GM19468 (cell line): ENCODE results near the gene CYP3A4.
"Not testable (repeated sequence)": the region's sequence is repeated elsewhere in the genome, so short reads cannot be mapped to it uniquely, and the experiment has no call there.

Experiments used
- ATAC-seq: cut with Tn5 transposase; IDR thresholded peaks from one replicate; pipeline ENCODE4 v1.9.1; 2021; ENCODE audit warnings: mild to moderate bottlenecking, moderate library complexity, moderate number of reproducible peaks; ENCODE audit not compliant: unreplicated experiment; ENCODE audit errors: extremely low read depth

Gene CYP3A4

DNA sequence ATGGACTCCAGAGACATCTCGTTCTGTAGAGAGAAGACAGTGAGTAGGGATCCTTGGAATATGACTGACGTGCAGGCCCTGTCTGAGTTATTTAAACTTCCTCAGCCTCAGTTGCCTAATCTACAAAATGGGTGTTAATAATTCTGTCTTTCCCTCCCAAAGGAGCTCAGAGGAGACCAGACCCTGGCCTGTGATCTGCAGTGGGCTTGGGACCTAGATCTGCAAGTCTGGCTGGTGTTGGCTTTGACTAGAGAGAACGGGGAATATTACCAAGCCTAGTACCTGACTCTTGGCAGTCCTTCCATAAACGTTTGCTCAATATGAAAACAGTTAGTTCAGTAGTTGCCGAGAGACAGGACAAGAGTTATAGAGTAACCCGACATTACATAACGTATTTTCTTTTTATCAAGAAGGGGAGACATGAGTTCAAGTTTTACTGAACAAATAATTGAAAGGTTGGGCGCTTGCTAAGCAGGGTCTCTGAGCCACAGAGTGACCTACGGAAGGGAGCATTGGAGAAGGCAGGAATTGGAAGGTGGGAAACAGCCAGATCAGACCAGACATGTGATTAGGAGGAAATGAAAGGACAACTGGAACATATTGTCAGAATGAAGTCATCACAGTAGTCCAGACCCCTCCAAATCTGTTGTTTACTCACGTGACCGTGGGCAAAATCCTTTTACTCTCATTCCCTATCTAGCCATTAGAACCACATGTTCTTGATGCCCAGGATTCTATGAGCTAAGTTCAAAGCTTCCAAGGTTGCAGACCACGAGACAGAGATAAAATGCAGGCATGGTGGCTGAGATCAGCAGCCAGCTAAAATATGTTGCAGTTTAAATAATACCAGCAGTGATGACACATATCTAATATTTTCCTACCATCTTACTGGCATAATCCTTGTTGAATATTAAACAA lies 10.9 kb upstream of the CYP3A4 start:
- no peak for ATAC-seq

DNA sequence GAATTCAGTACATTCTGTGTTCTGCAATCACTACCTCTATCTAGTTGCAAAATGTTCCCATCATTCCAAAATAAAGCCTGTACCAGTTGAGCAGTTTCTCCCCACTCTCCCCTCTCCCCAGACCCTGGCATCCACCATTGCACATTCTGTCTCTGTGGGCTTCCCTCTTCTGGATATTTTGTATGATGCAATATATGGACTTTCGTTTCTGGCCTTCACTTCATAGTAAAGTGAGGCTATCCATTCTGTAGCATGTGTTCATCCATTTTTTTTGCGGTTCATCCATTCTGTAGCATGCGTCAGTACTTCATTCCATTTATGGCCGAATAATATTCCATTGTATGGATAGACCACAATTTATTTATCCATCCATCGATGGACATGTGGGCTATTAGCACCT lies 9.5 kb upstream of the CYP3A4 start:
- no peak for ATAC-seq

DNA sequence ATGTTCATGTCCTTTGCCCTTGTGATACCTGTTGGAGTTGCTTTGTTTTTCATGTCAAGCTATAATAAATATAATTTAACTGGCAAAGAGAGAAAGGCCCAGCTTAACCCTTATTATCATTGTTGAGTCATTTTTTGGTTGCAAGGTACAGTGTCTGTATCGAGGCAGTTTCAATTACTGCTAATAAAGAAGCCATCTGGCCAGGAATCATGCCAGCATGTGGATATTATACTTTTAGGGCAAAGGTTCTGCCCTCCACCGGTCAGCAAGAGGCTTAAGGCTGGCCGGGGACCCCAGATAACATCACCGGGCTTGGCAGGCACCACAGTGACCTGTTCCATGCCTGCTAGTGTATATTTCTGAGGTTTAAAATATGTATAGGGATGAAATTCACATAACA lies 9.0 kb upstream of the CYP3A4 start:
- ATAC-seq, result no peak

DNA sequence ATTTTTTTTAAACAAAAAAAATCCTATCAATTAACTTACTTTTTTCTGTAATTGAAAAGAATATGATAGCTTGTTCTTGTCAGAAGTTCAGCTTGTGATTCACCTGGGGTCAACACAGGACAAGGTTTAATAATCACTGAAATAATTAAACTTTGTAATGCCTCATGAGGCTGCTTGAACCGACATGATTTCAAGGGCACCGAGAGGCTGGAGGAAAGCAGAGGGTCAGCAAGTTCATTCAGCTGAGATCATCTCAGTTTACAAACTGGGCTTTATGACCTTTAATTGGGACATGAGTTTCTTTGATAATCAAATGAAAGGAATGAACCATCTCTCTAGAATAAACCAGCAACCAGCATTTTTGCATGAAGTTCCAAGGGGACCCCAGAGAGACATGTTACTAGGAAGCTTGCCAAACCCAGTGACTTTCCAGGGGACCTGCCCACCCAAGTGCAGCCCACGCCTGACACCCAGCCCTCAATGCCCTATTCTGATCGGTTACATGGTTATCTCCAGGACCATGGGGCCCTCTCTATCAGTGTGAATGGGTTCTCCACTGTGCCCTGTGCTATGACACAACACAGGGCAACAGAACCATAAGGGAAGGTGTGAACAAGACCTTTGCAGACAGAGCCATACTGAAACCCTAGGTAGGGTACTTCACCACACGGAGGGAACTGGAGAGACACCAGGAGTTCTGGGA lies 7.8 kb upstream of the CYP3A4 start:
- ATAC-seq, result no peak

DNA sequence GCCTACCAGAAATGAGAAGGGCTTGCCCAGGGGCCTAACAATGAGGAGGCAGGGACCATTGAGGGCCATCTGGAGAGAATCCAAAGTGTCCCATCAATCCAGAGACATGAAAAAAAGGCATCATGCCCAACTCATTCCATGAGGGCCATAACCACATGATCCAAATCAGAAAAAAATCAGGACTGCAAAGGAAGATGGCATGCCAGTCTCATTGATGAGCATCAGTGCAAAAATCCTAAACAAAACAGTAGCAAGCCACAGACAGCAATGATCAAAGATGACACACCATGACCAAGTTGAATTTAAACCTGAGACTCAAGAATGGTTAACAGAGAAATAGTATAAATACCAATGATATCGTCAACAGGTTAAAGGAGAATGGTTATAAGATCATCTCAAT lies 7.0 kb upstream of the CYP3A4 start:
- ATAC-seq, result no peak

DNA sequence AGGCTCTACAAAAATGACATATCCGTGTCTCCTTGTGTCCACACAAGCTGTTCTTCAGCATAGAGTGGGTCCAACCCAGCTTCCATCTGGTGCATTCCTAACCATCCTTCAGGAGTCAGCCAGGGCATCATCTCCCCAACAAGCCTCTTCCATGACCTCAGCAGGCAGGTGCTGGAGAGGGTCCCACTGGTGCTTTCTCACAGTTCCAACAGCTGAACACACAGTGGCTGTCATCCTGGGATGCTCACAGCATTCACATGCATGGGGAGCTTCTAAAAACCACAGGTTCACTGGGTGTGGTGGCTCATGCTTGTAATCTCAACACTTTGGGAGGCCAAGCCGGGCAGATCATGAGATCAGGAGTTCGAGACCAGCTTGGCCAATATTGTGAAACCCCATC lies 6.4 kb upstream of the CYP3A4 start:
- ATAC-seq, result no peak

DNA sequence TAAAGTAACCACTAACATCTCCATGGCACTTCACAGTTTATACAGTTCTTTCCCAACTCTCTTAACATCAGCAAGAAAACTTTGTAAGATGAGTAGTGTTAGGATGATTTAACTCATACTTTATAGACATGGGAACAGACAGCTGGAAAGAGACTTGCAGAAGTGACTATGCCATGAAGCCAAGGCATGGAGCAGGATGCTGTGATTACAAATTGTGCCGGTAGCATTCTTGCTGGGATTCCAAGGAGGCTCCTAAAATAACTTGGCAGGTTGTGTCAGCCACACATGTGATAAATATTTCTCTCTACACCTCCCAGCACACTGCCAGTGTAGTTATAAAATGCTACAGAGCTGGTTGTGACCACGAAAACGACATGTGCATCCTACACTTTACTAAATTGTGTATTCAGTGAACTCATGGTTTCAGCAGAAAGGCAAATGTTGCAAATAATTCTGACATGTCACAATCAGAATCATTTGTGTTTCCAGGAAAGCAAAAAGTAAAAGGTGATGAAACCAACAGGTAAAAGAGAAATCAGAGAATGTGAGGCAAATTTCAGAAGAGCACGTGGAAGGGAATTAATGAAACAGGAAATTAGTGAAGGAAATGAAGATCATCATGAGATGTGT lies 5.6 kb upstream of the CYP3A4 start:
- ATAC-seq, result no peak

DNA sequence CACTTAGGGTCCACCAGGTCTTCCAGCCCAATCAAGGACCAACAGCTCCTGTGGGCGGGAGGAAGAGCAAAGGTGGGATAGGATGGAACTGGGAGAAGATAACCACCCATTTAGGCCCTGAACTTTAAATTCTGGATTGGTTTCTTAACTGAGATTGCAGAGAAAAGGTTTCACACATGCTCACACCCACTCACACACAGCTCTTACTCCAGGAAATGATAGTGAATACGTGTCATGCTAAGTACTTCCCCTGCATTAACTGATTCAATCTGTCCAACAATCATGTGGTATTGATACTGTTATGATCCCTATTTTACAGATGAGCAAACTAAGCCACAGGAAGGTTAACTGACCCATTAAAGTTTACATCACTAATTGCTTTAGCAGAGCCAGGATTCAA lies 4.6 kb upstream of the CYP3A4 start:
- ATAC-seq, result no peak

DNA sequence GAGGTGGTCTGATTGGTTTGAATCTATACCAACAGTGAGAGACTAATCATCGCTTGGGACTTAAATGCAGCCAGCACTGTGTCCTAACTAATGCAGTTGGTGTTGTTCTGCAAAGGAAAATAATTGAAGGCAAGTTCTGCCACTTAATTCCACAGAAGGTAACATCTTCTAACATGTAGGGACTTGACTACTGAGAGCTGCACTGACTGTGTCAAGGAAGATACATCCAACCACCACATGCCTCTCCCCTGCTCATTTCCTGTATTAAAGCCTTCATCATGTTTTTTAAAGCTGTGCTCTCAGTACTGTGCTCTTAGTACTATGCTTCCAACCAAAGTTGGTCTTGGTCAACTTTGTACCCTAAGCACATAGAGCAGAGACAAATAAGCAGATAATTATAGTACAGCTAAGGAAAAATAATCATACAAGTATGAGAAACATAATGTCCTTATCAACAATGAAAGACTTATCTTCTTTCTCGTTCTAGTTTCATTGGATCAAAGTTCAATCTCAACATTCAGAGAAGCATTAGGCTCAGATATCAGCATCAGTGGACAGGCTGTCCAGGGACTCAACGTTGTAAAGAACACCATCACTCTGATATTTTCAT lies 2.8 kb upstream of the CYP3A4 start:
- ATAC-seq, result no peak

DNA sequence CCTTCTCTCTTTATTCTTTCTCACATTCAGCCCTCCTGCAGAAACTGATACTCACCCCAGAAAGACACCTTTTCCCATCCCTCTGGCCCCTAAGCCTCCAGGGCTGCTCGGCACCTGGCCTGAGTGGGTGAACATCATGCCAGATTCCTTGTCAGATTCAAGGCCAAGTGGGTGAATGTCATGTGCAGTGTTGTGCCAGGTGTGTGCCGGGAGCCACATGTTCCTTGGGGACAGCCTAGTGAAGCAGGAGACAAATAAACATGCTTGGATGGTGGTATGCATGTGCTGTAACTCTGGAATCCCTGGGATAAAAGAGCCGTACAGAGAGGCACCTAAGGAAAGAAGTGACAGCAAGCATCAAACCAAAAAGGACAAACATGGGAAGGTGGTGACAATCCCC lies 1.7 kb upstream of the CYP3A4 start:
- not testable (repeated sequence) for ATAC-seq

DNA sequence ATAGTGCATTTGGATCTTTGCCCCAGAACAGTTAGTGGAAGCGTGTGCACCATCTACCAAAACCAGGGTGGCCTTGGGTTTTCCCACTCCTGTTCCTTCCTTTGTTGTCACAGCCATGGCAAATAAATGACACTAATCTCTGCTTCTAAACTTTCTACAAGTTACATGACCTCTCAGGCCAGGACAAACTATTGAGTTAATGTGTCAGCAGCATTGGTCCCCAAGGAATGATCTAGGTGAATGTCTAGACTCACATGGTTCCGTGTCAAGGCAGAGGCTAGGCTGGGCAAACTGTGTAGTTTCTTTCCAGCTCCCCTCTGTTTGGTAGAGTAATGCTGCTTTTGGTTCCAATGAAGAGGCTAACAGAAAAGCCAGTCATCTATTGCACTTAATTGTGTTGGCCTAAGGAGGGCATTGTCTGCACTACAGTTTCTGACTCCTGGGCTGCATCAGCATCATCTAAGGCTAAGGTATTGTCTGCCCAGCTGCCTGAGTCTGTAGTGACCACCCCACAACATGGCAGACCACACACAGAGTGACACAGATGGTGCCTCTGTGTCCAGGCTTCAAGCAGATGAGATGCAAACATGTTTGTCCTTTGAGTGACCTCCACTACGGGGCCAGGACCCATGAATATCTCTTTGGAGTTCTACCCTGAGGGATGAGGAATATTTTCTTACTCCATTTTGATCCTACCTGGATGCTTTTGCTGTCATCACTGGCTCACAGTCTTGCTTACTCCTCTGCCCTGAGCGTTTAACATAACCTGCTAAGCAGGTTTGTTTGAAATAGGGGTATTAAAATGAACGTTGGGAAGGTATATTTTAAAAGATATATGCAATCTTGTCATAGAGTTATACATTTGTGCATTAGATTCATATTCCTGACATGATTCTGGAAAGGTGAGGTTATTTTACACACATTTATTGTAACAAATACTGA lies 1.7 kb downstream of the CYP3A4 start:
- ATAC-seq, result no peak

DNA sequence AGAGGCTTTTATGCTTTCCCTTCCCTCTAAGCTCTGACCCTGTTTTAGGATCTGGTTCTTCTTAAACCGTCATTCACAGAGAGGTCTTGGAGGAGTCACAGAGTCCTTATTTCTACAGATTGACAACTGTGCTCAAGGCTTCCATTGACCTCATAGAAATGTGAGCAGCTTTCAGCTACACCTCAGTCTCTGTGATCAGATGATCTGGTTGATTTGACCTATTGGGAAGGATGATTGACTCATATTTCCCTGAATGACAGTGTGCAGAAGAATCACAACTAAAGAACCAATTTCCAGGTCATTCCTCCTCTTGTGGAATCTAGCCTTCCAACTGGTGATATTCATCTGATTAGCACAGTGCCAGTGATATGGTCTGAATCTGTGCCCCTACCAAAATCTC lies 3.4 kb downstream of the CYP3A4 start:
- ATAC-seq, result no peak

DNA sequence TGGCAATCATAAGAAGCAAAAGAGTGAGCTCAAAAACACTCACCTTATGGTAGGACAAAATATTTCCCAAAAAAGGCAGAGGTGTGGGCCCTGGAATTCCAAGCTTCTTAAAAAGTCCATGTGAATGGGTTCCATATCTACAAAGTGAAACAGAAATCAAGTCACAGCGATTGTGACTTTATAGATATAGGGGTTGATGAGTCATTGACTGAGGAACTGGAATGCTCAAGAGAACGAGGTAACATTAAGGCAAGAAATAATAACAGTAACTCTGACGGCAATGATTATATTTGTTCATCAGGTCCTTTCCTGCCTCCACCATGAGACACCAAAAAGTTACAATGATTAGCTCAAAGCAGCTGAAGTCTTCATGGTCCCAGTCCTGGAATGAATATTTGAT lies 4.0 kb downstream of the CYP3A4 start:
- no peak for ATAC-seq

DNA sequence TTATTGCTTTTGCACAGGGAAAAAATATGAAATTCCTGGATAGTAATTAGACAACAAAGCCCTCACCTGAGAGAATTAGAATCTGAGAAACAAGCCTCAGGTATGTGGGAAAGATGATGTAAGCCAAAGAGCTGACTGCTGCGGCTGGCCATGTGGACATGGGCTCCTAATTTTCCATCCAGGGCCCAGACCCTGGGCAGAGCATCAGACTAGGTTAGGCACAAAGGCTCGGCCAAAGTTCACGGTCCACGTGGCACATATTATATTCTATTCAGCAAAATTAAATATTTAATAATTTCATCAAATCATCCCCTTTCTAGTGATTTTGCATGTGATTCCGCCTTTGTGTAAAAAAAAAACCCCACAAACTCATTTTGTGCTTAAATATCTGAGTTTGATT lies 5.1 kb downstream of the CYP3A4 start:
- ATAC-seq, result no peak

DNA sequence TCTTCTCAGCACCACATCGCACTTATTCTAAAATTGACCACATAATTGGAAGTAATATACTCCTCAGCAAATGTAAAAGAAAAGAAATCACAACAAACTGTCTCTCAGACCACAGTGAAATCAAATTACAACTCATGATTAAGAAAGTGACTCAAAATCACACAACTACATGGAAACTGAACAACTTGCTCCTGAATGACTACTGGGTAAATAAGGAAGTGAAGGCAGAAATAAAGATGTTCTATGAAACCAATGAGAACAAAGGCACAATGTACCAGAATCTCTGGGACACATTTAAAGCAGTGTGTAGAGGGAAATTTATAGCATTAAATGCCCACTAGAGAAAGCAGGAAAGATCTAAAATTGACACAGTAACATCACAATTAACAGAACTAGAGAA lies 10.6 kb downstream of the CYP3A4 start:
- not testable (repeated sequence) for ATAC-seq

DNA sequence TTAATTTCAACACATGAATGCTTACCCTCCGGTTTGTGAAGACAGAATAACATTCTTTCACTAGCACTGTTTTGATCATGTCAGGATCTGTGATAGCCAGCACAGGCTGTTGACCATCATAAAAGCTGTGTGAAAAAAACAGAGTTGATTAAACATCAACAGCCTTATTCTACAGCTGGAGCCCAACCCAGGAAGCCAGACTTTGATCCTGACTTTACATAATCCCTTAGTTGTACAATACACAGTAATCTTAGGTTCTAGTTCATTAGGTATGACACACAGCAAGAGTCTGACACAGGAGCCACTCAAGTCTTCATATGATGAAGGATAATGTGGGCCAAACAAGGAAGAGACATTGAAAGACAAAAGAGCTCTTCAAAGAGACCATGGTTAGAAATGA lies 11.4 kb downstream of the CYP3A4 start:
- no peak for ATAC-seq

DNA sequence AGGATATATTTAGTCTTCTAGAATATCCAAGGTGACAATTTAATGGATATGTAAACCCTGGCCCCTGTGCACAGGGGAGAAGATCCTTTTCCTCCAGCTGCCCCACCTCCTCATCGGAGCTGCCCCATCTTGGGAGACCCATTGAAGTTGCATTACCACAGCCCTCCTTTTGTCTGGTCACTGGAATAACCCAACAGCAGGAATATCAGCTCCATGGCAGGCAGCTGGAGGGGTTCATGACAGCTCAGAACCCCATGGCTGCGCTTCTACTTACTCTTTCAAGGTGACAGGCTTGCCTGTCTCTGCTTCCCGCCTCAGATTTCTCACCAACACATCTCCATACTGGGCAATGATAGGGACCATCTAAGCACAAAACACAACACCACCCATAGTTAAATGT lies 14.5 kb downstream of the CYP3A4 start:
- not testable (repeated sequence) for ATAC-seq

DNA sequence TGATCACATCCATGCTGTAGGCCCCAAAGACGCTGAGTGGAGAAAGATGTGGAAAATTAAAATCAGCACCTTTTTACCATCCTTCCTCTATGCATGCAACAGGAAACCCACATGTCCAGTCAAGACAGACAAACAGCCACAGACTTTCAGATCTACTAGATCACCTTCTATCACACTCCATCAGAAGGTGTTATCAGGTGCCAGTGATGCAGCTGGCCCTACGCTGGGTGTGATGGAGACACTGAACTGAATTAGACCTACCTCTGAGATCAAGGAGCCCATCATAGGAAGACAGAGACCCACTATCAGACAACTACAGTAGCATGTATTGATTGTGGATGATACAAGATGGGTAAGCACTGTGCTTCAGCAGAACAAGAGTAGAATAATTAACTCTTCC lies 15.5 kb downstream of the CYP3A4 start:
- ATAC-seq, result no peak

DNA sequence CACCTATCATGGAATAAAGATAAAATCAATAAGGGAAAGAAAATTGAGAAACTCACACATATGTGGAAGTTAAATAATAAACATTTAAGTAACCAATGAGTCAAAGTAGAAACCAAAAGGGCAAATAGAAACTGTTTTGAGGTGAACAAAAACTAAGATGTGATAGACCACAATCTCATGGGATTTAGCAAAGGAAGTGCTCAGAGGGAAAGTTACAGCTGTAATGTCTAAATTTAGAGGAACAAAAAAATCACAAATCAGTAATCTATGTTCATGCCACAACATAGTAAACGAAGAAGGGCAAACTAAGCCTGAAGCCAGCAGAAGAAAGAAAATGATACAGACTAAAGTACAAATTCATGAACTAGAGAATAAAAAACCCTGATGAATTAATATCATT lies 16.3 kb downstream of the CYP3A4 start:
- peak; percentile 26 for ATAC-seq
